Ishikawa (cell line): ENCODE measurements around the gene LMAN1.

Experiments
- CEBPB ChIP-seq: IDR thresholded peaks from 2 replicates; pipeline ENCODE4 v1.6.1; 2012
- RAD21 ChIP-seq: IDR thresholded peaks from 2 replicates; pipeline ENCODE4 v1.6.1; 2012; ENCODE audit warnings: low read depth
- REST ChIP-seq: IDR thresholded peaks from 2 replicates; pipeline ENCODE4 v1.6.1; 2012; ENCODE audit warnings: low read depth, mild to moderate bottlenecking
- TAF1 ChIP-seq: IDR thresholded peaks from 2 replicates; pipeline ENCODE4 v1.6.1; 2012; ENCODE audit warnings: low read depth, mild to moderate bottlenecking
- TEAD4 ChIP-seq: IDR thresholded peaks from 2 replicates; pipeline ENCODE4 v1.6.1; 2012

- no peak for TF ChIP-seq RAD21
- no peak for TF ChIP-seq TAF1
- no peak for TF ChIP-seq REST
- TF ChIP-seq TEAD4, result no peak
- TF ChIP-seq CEBPB, result no peak
Measured at GRCh38 chr18:59379772-59380522, 20.9 kb upstream of the LMAN1 start.
